Right renal pelvis (tissue), 4 donors: ENCODE data around the gene MAP3K12. TPM values are rescaled to one million over a fixed set of nuclear protein-coding genes. Genes with fewer than 3 reads are reported as not detected.
A peak's percentile ranks its signal among the peaks of the same experiment; 100 is the strongest.
"Not testable (repeated sequence)": the region's sequence is repeated elsewhere in the genome, so short reads cannot be mapped to it uniquely, and the experiment has no call there.

Experiments
- DNase-seq, 4 donors: peaks; one replicate each; pipeline ENCODE4 v3.0.0-alpha.2; 2013; ENCODE audit warnings: low read depth in 4 of 4, low spot score in 3 of 4, missing footprints in 1 of 4
- polyA plus RNA-seq, 4 donors: library from polyadenylated mRNA; unstranded; fragments of 120-200 nt; gene quantifications; one replicate each; pipeline ENCODE4 v1.2.1, GENCODE V29; 2013; ENCODE audit not compliant: insufficient read length in 4 of 4

Gene MAP3K12, protein sequence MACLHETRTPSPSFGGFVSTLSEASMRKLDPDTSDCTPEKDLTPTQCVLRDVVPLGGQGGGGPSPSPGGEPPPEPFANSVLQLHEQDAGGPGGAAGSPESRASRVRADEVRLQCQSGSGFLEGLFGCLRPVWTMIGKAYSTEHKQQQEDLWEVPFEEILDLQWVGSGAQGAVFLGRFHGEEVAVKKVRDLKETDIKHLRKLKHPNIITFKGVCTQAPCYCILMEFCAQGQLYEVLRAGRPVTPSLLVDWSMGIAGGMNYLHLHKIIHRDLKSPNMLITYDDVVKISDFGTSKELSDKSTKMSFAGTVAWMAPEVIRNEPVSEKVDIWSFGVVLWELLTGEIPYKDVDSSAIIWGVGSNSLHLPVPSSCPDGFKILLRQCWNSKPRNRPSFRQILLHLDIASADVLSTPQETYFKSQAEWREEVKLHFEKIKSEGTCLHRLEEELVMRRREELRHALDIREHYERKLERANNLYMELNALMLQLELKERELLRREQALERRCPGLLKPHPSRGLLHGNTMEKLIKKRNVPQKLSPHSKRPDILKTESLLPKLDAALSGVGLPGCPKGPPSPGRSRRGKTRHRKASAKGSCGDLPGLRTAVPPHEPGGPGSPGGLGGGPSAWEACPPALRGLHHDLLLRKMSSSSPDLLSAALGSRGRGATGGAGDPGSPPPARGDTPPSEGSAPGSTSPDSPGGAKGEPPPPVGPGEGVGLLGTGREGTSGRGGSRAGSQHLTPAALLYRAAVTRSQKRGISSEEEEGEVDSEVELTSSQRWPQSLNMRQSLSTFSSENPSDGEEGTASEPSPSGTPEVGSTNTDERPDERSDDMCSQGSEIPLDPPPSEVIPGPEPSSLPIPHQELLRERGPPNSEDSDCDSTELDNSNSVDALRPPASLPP
- 10 to 100 TPM; 23.1 to 28.5 (median 24.7) TPM for polyA plus RNA-seq

DNA sequence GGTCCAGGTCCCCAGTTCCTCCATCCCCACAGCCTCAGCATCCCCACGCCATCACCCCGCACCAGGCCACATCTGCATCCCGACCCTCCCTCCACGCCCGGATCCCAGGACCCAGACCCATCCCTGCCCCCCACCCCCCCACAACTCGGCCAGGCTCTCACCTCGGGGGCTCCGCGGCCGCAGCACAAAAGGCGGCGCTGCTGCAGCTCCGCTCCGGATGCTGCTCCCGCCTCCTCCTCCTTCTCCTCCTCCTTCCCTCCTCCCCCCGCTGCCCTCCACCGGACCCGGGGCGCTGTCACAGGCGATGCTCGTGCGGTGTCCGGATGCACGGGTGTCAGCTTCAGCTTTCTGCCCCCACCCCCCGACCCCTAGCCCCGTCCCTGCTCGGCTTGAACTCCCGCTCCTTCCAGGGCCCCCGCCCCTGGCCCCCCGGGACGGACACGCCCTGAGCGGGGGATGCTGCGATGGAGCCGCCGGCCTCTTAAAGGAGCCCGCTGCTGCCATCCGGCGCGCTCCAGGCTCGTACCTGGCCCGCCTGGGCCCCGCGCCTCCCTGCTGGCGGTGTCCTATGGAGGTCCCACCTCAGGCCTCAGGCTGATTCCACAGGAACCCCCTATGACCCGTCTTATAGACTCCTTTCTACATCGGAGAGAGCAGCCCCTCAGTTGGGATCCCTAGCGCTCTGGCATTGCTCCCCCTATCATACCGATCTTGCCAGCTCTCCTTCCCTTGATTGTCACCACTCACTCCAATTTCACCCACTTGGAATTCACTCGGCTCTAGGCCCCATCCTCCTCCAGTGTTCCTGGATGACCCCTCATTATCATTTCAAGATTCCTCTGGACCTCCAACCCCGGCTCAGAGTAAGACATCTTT lies at the start of gene MAP3K12:
TSS of gene MAP3K12 (minus strand) at position 193 of the 876 bp plus-strand sequence. CDS start 12,067 bp downstream, outside the sequence.
- peak in 1 of 4 donors; percentile 38 for DNase-seq

DNA sequence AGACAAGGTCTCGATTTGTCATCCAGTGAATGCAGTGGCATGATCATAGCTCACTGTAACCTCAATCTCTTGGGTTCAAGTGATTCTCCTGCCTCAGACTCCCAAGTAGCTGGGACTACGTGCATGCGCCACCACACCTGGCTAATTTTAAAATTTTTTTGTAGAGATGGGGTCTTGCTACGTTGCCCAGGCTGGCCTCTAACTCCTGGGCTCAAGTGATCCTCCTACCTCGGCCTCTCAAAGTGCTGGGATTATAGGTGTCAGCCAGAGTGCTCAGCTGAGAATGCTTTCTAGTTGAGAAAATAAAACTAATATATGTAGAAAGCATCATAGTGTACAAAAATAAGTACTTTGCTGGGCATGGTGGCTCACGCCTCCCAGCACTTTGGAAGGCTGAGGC lies 49.1 kb upstream of the MAP3K12 start:
- DNase-seq = not testable (repeated sequence)

DNA sequence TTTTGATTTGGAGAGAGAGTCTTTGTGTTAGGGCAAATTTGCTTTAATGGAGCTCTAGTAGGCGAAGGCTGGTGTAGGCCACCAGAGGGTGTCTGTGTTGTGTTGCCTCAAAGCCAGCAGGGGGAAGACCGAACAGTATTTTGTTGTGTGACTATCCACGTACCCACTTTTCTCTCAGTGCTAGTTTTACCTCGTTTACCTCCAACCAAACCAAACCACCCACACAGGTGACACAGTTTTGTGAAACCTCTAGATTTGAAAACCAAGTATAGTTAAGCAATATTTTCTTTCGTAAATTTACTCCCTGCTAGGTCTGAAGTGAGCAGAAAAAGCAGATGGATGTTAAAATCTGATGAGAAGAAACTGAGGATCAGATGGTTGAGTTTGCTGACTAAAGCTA lies 44.3 kb upstream of the MAP3K12 start:
- DNase-seq = no peak

DNA sequence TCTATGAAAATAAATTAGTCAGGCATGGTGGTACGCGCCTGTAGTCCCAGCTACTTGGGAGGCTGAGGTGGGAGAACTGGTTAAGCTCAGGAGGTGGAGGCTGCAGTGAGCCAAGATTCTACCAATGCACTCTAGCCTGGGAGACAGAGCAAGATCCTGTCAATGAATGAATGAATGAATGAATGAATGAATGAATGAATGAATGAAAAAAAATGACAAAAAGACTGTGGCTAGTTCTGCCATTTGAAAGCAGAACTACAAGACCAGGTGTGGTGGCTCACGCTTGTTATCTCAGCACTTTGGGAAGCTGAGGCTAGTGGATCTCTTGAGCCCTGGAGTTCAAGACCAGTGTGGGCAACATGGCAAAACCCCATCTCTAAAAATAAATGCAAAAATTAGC lies 40.3 kb upstream of the MAP3K12 start:
- DNase-seq = no peak

DNA sequence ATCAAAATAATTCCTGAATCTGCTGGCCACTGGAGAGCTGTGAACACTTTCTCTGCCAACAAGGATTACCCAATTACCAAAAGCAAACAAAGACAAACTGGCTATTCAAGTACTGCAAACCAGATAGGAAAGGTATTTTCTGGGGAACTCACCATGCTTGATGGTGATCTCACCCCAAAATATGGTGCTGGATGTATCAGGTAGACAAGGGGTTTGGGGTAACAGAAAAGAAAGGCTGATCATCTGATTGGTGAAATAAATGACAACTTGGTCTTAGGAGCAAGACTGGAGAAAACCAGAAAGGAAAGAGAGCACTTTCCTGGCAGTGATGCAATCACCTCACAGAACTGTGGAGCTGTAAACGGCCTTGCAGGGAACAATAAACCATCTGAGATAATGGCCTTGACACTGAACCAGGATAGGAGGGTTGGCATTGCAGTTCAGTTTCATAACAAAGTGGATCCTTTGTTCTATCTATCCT lies 39.0 kb upstream of the MAP3K12 start:
- no peak for DNase-seq

DNA sequence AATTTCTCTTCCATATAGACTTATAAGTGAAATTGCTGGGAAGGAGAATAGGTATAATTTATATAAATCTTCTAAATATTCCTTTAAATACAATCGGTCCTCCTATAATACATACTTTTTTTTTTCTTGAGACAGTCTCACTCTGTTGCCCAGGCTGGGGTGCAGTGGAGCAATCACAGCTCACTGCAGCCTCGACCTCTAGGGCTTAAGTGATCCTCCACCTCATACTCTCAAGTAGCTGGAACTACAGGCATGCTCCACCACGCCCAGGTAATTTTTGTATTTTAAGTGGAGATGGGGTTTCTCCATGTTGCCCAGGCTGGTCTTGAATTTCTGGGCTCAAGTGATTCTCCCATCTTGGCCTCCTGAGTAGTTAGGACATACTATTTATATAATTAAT lies 37.7 kb upstream of the MAP3K12 start:
- no peak for DNase-seq

DNA sequence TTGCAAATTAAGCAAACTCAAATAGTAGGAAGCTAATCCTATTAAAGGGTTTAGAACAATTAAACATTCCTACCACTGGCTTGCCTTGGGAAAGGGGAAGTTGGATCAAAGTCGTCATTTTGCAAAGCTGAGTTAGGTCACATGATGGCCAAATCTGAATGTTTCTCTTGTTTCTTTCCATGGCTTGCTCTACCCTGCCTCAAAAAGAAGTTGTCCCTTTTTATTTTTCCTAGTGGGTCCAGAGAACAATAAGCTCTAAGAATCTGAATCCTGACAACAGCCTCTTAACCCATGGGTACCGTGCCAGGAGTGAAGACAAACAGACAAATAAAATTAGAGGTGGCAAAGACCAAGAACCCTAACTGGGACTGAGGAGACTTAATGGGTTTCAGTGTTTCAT lies 34.2 kb upstream of the MAP3K12 start:
- no peak for DNase-seq

DNA sequence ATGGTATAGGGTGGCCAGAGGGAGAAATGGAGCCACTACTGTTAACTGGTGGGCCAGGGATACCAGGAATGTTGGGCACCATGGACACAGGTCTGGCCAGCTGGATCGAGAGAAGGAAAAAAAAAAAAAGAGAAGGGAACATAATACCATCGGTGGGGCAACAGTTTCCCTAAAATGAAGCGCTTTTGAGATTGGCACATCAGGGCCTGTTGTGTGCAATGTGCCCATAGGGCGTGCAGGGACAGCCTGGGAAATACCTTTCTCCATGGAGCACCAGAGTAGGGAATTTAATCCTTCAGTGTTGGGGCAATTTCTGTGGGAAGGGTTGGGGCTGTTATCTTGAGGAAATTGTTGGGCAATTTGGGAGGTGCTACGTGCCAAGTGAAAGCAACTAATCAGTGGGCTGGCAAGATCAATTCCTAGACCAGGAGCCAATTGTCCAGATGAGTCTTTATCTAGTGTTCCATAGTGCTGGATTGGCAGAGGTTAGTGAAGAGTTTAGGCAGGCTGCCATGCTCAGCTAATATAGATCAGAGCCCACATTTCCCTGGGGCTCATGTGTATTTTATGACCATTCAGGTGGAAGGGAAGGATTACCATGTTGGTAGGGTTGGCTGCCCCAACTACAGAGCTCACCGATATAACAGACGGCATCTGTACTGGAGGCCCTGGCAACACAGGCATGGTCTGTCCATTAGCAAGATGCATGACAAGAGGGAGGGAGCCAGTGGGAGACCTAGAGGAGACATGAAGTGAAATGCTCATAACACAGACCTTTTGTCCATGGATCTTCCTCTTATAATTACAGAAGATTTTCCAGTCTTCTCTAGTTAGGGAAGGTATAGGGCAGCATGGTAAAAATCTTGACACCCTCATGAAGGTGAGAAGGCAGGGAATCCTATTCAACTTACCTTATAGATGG lies 33.5 kb upstream of the MAP3K12 start:
- DNase-seq = no peak

DNA sequence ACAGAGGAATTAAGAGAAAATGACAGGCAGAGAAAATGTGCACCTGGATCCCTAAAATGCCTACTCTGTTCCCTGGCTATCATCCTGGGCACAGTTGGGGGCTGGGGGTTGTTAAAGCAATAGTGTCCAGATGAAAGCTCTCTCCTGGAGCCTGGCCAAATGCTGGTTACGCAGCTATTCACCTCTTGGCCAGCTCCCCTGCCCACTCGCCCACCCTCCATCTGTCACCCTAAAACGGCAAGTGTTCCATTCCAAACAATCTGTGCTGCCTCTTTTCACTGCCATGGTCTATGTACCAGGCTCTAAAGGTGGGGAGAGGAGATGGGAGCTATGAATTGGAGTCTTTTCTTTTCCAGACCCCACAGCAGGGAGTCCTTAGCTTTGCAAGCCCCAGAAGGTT lies 32.8 kb upstream of the MAP3K12 start:
- no peak for DNase-seq

DNA sequence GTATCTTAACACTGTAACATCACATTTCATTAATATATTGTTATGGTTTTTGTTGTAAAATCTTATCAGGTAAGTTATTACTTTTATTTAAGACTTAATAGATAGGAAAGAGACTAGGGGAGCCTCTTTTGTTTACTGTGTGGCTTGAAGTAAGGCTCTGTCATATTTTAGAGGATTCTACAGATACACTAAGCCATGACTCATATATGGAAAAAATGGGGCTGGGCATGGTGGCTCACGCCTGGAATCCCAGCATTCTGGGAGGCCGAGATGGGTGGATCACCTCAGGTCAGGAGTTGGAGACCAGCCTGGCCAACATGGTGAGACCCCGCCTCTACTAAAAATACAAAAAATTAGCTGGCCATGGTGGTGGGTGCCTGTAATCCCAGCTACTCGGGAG lies 31.7 kb upstream of the MAP3K12 start:
- DNase-seq = no peak

DNA sequence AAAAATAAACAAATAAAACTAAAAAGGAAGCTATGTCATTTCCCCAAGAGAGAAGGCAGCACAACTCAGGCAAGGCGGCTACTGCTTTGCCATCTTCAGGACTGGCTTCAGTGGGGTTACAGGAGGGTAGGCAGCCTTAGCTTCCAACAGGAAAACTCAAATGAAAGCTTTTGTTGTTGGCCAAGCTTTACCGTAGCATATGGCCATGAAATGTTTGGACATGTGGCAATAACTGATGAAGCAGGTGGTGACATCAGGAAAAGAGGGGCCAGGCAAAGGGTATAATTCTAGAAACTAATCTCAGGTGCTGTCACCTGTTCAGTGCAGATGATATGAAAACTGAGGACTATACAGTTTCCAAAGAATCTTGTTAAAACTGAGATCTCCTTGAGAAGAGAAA lies 30.8 kb upstream of the MAP3K12 start:
- no peak for DNase-seq

DNA sequence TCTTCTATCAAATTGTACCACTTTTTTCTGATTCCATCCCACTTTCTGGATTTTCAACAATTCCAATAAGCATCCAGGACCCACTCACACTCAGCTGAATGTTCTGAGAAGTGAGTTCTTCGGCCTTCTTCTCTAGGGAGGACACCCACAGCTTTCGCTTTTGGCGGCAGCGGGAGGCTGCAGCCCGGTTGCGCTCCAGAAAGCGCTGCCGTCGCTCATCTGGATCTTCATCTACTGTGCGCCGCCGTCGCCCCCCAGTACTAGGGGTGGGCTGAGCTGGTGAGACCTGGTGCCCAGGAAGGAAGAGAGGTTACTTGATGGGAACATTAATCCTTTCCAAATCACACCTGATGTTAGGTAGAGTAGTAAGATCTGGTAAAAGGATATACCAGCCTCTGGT lies 25.2 kb upstream of the MAP3K12 start:
- DNase-seq = no peak

DNA sequence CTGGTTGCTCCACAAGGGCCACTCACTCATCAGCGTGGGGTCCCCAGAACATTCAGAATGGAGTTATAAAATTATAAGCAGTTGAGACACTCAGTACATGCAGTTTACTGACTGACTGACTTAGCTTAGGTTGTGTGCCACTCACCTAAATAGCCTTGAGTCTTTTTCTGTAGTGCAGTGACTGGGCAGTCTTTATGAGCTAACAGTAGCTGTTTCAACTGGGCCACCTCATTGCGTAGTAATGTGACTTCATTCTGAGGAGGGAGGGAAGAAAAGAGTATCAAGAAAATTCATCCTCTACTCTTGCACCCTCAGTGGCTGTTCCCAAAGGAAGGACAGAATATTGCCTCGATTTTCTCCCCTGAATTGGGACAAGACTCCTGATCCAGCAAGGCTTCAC lies 23.9 kb upstream of the MAP3K12 start:
- no peak for DNase-seq

DNA sequence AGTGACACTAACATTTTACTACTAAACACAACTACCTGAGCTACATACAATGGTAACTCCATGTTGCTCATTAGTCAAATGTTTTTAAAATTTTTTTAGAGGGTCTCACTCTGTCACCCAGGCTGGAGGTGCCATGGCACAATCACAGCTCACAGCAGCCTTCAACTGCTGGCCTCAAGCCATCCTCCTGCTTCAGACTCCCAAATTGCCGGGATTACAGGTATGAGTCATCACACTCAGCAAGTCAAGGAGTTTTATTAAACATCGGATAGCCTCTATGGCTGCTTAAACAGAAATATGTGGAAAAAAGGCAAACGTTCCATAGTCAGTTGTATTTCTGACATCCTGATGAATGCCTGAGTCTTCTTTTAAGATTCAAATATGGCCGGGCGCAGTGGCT lies 19.1 kb upstream of the MAP3K12 start:
- no peak for DNase-seq

DNA sequence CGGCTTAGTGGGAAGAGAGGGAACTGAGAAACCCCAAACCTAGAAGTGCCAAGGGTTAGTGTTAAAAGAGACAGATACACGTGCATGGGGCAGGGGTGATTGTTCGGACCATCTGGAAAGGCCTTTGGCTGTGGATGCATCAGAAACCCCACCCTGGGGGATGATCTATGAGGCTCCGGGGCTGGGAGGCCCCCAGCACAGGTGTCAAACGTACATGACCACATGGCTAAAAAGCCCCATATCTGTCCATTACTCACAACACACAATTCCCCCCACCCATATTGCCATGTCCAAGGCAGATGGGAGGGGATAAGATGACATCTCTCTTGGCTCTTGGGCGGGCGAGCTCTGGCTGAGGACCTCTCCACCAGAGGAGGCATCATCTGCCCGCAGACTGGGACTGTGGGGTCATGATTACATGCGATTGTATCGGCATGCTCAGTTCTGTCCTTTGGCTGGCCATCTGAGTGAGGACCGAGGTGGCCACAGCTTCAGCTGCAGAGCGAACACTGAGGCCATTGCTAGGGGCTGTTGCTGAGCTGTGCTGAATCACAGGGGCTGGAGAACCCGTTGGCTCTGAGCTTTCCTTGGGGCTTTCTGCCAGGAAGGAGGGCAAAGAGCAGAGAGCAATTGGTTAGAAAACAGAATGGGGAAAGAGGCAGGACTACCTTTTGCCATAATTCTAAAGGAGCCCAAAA lies 17.6 kb upstream of the MAP3K12 start:
- no peak for DNase-seq

DNA sequence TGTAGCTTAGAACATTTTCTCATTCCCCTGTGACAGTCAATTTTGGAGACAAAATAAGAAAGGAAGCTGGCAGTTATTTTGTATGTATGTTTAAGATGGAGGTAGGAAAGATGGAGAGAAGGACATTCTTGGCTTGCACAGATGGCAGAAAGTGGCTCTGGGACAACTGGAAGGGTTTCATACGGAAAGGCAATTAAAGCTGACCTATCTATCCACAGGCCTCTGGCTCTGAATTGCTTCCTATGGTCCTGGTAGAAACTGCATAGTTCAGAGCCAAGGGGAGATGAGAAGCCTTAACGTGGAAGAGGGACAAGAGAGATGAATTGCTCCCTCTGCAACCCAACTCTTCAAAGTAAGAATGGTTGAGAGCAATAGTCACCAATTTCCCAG lies 16.0 kb upstream of the MAP3K12 start:
- DNase-seq = no peak

DNA sequence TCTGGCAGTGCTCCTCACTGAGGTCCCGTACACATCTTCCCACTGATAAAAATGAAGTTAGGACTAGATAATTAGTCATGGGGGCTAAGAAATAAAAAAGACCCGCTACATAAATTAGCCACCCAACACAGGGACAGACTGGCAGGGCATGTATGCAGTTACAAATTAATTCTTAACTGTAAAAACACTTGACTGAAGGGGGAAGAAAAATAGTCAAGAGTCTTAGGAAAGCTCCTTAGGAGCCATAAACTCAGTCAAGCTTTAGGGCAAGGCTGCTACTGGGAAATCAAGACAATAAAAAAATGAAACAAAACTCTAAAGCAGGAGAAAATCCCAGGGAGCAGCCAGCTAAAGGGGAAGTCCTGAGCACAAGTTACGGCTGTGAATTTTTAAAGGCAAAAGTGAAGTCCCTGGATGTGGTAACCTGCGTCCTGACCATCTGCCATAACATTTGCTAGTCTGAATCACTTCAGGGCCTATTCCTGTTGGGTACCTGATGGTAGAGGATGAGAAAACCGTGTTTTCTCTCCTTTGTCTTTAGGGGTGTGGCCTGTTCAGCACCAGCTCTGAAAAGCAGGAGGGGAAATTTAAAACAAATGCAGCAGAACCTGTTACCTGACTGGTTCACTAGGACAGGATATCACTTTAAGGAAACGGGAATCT lies 15.5 kb upstream of the MAP3K12 start:
- no peak for DNase-seq

DNA sequence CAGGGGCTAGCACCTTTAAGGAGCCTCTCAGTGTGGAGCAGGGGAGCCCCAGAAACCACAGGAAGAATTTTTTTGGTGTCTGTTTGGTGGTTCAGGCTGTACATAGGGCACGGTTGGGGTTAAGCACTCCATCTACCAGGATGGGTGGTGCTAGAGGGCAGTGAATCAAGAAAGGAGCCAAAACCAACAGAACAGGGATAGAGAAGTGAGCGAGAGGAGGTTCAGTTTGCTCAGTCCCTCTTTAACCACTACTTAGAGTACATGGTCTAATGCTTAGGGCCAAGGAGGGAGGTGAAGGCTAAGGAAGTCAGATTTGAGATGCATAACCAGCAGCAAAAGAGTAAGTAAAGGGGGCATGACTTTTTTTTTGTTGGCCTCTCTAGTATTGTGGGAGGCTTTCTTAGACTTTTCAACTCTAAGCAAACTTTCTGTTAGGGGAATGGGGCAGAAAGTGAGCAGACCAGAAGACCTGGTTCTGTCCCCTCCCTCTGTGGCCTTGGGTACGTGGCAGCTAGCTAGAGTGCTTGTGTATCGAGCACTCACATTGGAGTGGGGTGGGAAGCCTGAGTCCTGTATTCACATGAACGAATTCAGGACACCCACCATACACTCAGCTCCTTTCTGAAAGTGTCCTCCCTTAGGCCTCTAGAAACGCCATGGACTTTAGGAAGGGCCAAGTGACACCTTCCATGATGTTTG lies 14.6 kb upstream of the MAP3K12 start:
- no peak for DNase-seq
